G401 (cell line): ENCODE data around the gene TREML4. TPM values are rescaled to one million over a fixed set of nuclear protein-coding genes. Genes with fewer than 3 reads are reported as not detected.
"Not testable (repeated sequence)": the region's sequence is repeated elsewhere in the genome, so short reads cannot be mapped to it uniquely, and the experiment has no call there.

ENCODE experiments used
- DNase-seq: peaks from one replicate; pipeline ENCODE4 v3.0.0-alpha.2; 2015; ENCODE audit warnings: low spot score
- in situ Hi-C: cut with HindIII; loops from 2 replicates; pipeline ENCODE4 v1.10.0; 2016; ENCODE audit warnings: low sequenced_read_pairs, mixed read lengths
- total RNA-seq: library from RNA; depleted of rRNA; stranded (reverse); fragments of >200 nt; shearing (Covaris generic); gene quantifications from 2 replicates; pipeline ENCODE4 v1.2.3, GENCODE V29; 2014; rRNA removed

The TREML4 gene
- not detected in 2 replicates for total RNA-seq

GRCh38 chr6:41228096-41228495 is at the start of gene TREML4:
Gene TREML4 (plus strand): TSS chr6:41228349. CDS start chr6:41228428, 79 bp downstream.
- DNase-seq, result no peak
- in situ Hi-C loops, result no loop called here

GRCh38 chr6:41179163-41179562 is 49.0 kb upstream of the TREML4 start:
- in situ Hi-C loops, result no loop called here
- DNase-seq, result no peak

- in situ Hi-C loops, result no loop called here
- DNase-seq, result no peak
Observed at GRCh38 chr6:41181566-41181965, 46.6 kb upstream of the TREML4 start.

- in situ Hi-C loops, result no loop called here
- DNase-seq, result peak; percentile 12
Observed at GRCh38 chr6:41182069-41183034, 45.8 kb upstream of the TREML4 start.

GRCh38 chr6:41184761-41185160 is 43.4 kb upstream of the TREML4 start:
- in situ Hi-C loops, result no loop called here
- no peak for DNase-seq

- no peak for DNase-seq
- in situ Hi-C loops, result no loop called here
Observed at GRCh38 chr6:41186031-41186562, 42.1 kb upstream of the TREML4 start.

GRCh38 chr6:41187924-41188886 is 39.9 kb upstream of the TREML4 start:
- DNase-seq, result no peak
- in situ Hi-C loops, result no loop called here

- in situ Hi-C loops, result not testable (repeated sequence)
Observed at GRCh38 chr6:41189046-41189445, 39.1 kb upstream of the TREML4 start.

GRCh38 chr6:41189967-41190366 is 38.2 kb upstream of the TREML4 start:
- DNase-seq, result no peak
- in situ Hi-C loops, result no loop called here

More at GRCh38 chr6:41189046-41189445, 39.1 kb upstream of the TREML4 start:
- DNase-seq, result not testable (repeated sequence)

GRCh38 chr6:41190791-41191190 is 37.4 kb upstream of the TREML4 start:
- no peak for DNase-seq
- in situ Hi-C loops, result no loop called here

GRCh38 chr6:41191569-41191968 is 36.6 kb upstream of the TREML4 start:
- in situ Hi-C loops, result no loop called here
- no peak for DNase-seq

GRCh38 chr6:41193171-41193734 is 34.9 kb upstream of the TREML4 start:
- in situ Hi-C loops, result no loop called here
- no peak for DNase-seq

- in situ Hi-C loops, result no loop called here
- no peak for DNase-seq
Observed at GRCh38 chr6:41193884-41194283, 34.3 kb upstream of the TREML4 start.

- in situ Hi-C loops, result no loop called here
- DNase-seq, result no peak
Observed at GRCh38 chr6:41194386-41194785, 33.8 kb upstream of the TREML4 start.

- in situ Hi-C loops, result no loop called here
- no peak for DNase-seq
Observed at GRCh38 chr6:41197234-41197633, 30.9 kb upstream of the TREML4 start.

GRCh38 chr6:41199552-41200246 is 28.4 kb upstream of the TREML4 start:
- in situ Hi-C loops, result no loop called here
- DNase-seq, result no peak

- DNase-seq, result no peak
- in situ Hi-C loops, result no loop called here
Observed at GRCh38 chr6:41200296-41200900, 27.8 kb upstream of the TREML4 start.
